Gastrocnemius medialis (tissue), 4 donors: Measurements from ENCODE around the gene ALOX5.

ENCODE experiments used
- CTCF ChIP-seq, 5 experiments: fragments of 450-650 bp in 3 of 5; fragments of 200-600 bp in 2 of 5; sonication (generic) in 2 of 5; IDR thresholded peaks in 4 of 5; conservative IDR thresholded peaks in 1 of 5; 1 replicate in 4 of 5; 2 replicates in 1 of 5; pipeline ENCODE4 v1.5.1; 2016 to 2019; ENCODE audit warnings: antibody characterized with exemption in 5 of 5, mild to moderate bottlenecking in 3 of 5, moderate library complexity in 3 of 5
- POLR2A ChIP-seq, 2 donors: fragments of 450-650 bp; IDR thresholded peaks; one replicate each; pipeline ENCODE4 v1.6.1; 2017; ENCODE audit warnings: antibody characterized with exemption in 2 of 2, mild to moderate bottlenecking in 2 of 2, moderate library complexity in 2 of 2

- TF ChIP-seq CTCF (IDR thresholded peaks at IDR 0.05 in 4 of 5, conservative IDR thresholded peaks at IDR 0.05 in 1 of 5), result no peak
- TF ChIP-seq POLR2A (IDR thresholded peaks at IDR 0.05), result no peak
These were observed 109.0 kb downstream of the ALOX5 start for GRCh38 chr10:45483002-45483401.
